Mucosa of gallbladder (tissue), 1 donor: ENCODE measurements around the gene DXO. TPM values are rescaled to one million over a fixed set of nuclear protein-coding genes. Genes with fewer than 3 reads are reported as not detected.
"Not testable (repeated sequence)": the region's sequence is repeated elsewhere in the genome, so short reads cannot be mapped to it uniquely, and the experiment has no call there.

Source experiments
- DNase-seq: peaks from one replicate; pipeline ENCODE4 v3.0.0-alpha.2; 2020; ENCODE audit warnings: low spot score
- total RNA-seq: library from RNA; stranded (reverse); gene quantifications from one replicate; pipeline ENCODE4 v1.2.1, GENCODE V29; 2021
- donor health status: DM: no; HTN: no; CAD: no.

The DXO gene
- total RNA-seq, result 27.6 TPM

DNA sequence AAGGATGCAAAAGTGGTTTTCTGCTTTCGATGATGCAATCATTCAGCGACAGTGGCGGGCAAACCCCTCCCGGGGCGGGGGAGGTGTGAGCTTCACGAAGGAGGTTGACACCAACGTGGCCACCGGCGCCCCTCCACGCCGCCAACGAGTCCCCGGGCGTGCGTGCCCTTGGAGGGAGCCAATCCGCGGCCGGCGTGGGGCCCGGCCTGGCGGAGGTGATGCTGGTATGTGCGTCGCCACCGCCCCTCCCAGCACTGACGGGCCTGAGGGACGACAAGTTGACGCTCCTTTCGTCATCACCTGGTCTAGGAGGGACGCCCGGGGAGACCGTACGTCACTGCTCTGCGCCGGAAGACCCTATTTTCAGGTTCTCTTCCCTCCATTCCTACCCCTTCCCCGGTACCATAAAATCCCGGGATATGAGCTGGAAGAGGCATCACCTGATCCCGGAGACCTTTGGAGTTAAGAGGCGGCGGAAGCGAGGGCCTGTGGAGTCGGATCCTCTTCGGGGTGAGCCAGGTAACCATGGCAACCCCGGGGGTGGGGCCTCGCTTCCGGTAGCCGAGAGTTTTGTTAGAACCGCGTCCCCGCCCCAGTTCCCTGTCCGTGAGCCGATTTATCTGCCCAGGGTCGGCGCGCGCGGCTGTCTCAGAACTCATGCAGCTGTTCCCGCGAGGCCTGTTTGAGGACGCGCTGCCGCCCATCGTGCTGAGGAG, at the start of gene DXO:
Gene DXO (minus strand): TSS at position 146 of the 716 bp plus-strand sequence. CDS start 463 bp downstream, outside the sequence.
- peak; percentile 97 for DNase-seq

GRCh38 chr6:32014547-32014946, 42.6 kb upstream of the DXO start, which contains the start of gene C4B:
TSS of gene C4B (plus strand) at chr6:32014795. CDS start at chr6:32014846, 51 bp downstream.
- not testable (repeated sequence) for DNase-seq

DNA sequence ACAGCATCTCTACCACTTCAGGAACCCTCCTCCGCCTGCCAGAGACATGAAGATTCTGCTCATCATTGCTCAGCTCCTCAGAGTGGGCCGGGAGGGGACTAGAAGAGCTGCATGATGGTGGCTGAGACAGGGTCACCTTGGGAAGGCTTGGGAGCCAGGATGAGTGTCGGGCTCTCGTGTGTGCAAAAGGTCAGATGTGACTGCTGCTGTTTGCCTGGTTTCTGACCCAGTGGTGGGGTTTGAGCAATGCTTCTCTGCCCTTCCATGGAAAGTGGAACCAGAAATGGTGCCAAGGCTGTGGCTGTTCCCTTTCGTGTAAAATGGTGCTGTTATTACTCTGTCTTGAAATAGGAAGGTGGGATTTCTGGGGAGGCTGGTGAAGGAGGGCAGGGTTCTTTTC, 41.8 kb upstream of the DXO start:
- DNase-seq, result not testable (repeated sequence)

DNA sequence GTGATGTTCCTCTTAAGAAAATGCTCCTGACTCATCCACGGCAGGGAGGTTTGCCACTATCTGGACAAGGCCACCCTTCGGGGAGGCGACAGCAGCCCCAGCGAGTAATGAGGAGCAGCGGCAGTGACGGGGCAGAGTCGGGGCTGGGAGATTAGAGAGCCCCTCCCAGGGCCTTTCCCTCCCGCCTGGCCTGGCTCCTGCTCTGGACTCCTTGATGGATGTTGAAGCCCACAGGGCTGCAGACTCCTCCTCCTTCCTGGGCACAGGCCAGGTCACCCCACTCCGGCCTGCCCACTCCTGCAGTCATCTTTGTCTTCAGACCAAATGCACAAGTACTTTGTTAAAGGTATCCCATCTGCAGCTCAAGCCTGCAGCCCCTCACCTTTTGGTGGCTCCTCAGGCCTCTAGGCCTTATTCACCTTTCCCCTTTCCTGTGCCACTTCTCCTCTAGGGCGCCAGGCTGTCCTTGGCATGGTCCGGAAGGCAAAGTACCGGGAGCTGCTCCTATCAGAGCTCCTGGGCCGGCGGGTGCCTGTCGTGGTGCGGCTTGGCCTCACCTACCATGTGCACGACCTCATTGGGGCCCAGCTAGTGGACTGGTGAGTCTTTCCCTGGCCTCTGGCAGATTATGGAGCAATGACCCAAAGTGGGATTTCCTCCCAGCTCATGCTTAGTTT, 41.1 kb upstream of the DXO start:
- not testable (repeated sequence) for DNase-seq

GRCh38 chr6:32010856-32011530, 39.1 kb upstream of the DXO start:
- not testable (repeated sequence) for DNase-seq

DNA sequence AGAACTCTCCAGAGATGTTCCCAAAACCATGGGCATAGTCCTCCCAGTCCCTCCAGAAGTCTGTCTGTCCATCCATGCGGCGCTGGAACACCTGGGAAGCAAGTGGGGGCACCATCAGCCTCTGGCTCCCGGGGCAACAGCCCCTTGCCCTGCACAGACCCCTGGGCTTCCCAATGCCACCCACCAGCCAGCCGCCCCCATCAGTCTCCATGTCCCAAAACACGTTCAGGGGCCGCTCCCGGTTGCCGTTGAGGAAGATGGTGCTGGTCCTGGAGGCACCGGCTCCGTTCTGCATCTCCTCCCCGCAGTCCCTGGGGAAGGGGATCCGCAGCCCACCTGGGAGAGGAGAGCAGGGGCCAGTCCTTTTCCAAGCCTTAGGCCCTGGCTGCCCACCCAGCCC, 37.6 kb upstream of the DXO start:
- not testable (repeated sequence) for DNase-seq

GRCh38 chr6:32008616-32009015, 36.7 kb upstream of the DXO start:
- DNase-seq, result not testable (repeated sequence)

- DNase-seq, result not testable (repeated sequence)
Observed at GRCh38 chr6:32008037-32008436, 36.1 kb upstream of the DXO start.

DNA sequence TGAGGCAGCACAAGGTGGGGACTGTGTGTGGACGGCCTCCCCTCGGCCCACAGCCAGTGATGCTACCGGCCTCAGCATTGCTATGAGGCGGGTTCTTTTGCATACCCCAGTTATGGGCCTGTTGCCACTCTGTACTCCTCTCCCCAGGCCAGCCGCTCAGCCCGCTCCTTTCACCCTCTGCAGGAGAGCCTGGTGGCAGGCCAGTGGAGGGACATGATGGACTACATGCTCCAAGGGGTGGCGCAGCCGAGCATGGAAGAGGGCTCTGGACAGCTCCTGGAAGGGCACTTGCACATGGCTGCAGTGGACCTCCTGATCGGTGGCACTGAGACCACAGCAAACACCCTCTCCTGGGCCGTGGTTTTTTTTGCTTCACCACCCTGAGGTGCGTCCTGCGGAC, 35.1 kb upstream of the DXO start:
- not testable (repeated sequence) for DNase-seq

DNA sequence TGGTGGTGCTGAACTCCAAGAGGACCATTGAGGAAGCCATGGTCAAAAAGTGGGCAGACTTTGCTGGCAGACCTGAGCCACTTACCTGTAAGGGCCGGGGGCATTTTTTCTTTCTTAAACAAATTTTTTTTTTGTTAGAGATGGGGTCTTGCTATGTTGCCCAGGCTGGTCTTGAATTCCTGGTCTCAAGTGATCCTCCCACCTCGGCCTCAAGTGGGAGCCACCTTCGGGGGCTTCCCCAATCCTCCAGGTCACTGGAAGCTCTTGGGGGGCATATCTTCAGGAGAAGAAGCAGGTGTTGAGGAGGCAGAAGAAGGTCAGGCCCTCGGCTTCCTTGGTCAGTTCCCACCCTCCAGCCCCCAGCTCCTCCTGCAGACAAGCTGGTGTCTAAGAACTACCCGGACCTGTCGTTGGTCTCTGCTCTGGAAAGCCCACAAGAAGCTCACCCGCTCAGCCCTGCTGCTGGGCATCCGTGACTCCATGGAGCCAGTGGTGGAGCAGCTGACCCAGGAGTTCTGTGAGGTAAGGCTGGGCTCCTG, 34.1 kb upstream of the DXO start:
- DNase-seq, result not testable (repeated sequence)

DNA sequence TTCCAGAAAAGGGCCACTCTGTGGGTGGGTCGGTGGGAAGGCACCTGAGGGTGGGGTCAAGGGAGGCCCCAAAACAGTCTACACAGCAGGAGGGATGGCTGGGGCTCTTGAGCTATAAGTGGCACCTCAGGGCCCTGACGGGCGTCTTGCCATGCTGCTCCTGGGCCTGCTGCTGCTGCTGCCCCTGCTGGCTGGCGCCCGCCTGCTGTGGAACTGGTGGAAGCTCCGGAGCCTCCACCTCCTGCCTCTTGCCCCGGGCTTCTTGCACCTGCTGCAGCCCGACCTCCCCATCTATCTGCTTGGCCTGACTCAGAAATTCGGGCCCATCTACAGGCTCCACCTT, 33.6 kb upstream of the DXO start:
- not testable (repeated sequence) for DNase-seq

DNA sequence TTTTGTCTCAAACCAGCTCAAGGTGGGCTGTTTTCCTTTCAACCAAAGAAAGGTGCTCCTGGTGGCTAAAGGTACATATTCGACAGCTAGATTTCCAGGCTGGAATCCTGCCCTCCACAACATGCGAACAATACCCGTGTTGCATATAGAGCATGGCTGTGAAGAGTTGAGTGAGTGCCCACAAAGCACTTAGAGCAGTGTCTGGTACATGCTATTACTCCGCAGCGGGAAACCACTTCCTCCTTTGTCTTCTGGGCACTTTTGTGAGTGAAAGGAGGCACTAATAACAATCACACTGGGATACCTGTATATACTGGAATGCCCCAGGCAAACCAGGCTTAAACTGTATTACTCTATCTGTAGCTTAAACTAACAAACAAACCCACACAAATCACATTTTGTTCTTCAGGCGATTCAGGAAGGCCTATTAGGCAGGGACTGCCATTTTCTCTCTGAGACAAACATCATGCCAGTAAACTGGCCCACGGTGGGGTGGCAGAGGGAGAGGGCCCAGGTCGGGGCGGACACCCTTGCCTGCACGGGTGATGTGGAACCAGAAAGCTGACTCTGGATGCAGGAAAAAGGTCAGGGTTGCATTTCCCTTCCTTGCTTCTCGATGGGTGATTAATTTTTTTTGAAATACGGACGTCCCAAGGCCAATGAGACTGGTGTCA, 33.1 kb upstream of the DXO start:
- DNase-seq, result not testable (repeated sequence)

- DNase-seq, result not testable (repeated sequence)
Observed at GRCh38 chr6:32004393-32004792, 32.5 kb upstream of the DXO start.

- not testable (repeated sequence) for DNase-seq
Observed at GRCh38 chr6:32003301-32003700, 31.4 kb upstream of the DXO start.

DNA sequence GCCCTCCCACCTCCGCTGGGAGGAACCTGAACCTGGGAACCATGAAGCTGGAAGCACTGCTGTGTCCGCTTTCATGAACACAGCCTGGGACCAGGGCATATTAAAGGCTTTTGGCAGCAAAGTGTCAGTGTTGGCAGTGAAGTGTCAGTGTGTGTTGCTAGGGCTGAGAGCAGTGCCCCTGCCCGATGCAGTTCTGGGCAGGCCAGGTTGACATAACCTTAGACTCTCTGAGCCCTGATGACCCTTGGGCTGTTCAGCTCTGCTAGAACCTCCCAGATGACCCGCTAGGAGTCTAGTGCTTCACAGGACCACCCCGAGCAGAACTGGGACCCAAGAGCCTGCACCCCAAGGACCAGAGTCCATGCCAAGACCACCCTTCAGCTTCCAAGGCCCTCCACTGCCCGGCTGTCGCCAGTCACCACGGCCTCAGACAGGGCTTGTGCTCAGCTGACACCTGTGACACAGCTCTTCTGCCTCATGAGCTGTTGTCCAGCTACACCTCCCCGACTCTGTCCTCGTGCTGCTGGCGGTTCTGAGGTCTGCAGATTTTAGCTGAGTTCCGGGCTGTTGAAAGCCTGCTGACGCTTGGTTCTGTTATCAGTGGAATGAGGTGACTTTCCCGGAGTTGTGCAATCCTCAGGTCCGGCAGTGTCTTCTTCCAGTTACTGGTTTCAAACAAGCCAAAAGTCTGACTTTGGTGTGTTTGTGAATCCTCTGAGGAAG, 30.8 kb upstream of the DXO start:
- not testable (repeated sequence) for DNase-seq

- not testable (repeated sequence) for DNase-seq
Observed at GRCh38 chr6:31996385-31996784, 24.4 kb upstream of the DXO start.

- not testable (repeated sequence) for DNase-seq
Observed at GRCh38 chr6:31994421-31994820, 22.5 kb upstream of the DXO start.

DNA sequence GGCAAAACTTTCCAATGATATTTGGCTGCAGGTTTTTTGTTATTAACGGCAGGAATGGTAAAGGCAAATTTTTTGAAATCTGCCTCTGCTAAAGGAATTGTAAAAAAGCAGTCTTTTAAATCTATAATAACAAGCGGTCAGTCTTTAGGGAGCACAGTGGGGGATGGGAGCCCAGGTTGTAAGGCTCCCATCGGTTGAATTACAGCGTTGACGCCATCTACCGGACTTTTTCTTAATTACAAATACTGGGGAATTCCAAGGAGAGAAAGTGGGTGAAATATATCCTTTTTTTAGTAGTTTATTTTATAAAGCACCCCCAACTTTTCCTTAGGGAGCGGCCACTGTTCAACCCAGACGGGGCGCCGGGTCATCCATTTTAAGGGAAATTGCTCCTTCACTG, 17.4 kb upstream of the DXO start:
- DNase-seq, result not testable (repeated sequence)

DNA sequence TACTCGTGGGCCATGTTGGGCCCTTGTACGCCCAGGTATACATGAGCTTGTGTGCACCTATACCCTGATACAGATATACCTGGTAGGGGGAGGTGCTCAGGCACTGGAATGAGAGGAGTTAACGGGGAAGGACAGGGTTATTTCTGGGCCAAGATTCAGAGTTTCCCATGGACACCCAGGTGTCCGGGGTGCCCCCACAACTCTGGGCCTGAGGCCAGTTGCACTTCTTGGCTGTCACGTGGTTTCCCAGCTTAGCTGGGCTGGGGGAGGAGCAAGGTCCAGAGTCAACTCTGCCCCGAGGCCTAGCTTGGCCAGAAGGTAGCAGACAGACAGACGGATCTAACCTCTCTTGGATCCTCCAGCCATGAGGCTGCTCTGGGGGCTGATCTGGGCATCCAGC, 9.8 kb upstream of the DXO start, which contains the start of gene C4A:
Gene C4A (plus strand): TSS at position 314 of the 400 bp plus-strand sequence. CDS start 51 bp downstream, at position 365.
- DNase-seq, result not testable (repeated sequence)

DNA sequence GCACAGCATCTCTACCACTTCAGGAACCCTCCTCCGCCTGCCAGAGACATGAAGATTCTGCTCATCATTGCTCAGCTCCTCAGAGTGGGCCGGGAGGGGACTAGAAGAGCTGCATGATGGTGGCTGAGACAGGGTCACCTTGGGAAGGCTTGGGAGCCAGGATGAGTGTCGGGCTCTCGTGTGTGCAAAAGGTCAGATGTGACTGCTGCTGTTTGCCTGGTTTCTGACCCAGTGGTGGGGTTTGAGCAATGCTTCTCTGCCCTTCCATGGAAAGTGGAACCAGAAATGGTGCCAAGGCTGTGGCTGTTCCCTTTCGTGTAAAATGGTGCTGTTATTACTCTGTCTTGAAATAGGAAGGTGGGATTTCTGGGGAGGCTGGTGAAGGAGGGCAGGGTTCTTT, 9.1 kb upstream of the DXO start:
- not testable (repeated sequence) for DNase-seq
